ENCODE measurements around the gene SPC25.
"Not testable (repeated sequence)": the region's sequence is repeated elsewhere in the genome, so short reads cannot be mapped to it uniquely, and the experiment has no call there.

SPC25 gene

DNA sequence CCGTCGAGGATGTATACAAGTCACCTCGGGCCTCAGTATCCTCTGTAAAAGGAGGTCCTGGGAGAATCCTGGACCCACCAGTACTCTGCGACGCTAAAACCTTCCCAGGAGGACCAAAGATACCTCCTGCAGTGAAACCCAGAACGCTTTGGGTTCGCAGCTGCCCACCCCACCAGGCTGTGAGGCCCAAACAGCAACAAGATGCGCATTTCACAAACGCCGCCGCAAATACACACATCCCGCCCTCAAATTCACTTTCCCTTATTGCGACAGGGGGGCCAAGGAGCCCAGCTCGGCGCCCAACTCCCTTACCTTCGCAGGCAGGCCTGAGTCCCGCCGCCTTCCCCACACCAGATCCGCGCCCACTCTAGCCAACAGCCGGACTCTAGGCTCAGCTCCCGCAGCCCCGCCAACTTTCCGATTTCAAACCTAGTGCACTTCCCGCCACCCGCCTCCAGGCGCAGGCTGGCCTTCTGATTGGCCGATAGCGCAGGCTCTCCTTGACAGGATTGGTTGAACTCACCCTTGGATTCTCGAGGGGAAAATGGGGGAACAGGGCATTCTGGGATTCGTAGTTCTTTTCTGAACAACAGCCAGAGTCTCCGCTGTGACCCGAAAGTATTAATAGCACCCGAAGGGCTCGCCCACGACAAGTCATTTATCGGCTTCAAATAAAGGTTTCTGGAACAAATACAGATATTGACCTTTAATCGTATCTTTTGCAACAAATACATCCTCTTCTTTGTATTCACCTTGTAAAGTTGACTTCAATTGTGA, at the start of gene SPC25:
Gene SPC25, minus strand, starts transcription at position 425 of the 777 bp plus-strand sequence. CDS start 911 bp downstream, outside the sequence.
- in situ Hi-C loops (cut with HindIII; ENCODE audit: low pct_unique_long_range_greater_than_20kb, low sequenced_read_pairs): no loop called here
- TF ChIP-seq JUND (IDR thresholded peaks at IDR 0.05; ENCODE audit: low read depth): no peak
- DNase-seq (ENCODE audit: low read depth in 1 of 2, low spot score in 1 of 2): peak; percentile 80 to 92

DNA sequence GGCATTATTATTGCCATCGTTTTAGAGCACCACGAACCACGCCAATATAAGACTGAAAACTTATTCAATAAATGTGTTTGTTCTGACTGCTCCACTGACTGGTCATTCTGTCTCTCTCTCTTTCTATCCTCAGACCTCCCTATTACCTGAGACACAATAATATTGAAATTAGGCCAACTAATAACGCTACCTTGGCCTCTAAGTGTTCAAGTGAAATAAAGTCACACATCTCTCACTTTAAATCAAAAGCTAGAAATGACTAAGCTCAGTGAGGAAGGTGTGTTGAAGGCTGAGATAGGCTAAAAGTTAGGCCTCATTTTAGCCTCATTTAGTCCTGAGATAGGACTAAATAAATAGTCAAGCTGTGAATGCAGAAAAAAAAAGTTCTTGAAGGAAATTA, 49.7 kb upstream of the SPC25 start:
- TF ChIP-seq JUND (IDR thresholded peaks at IDR 0.05; ENCODE audit: low read depth): no peak
- in situ Hi-C loops (cut with HindIII; ENCODE audit: low pct_unique_long_range_greater_than_20kb, low sequenced_read_pairs): no loop called here
- no peak for DNase-seq (ENCODE audit: low read depth in 1 of 2, low spot score in 1 of 2)

- no peak for TF ChIP-seq JUND (IDR thresholded peaks at IDR 0.05; ENCODE audit: low read depth)
- DNase-seq (ENCODE audit: low read depth in 1 of 2, low spot score in 1 of 2): no peak
- in situ Hi-C loops (cut with HindIII; ENCODE audit: low pct_unique_long_range_greater_than_20kb, low sequenced_read_pairs): no loop called here
Observed at GRCh38 chr2:168939061-168939460, 48.8 kb upstream of the SPC25 start.

GRCh38 chr2:168935810-168936581, 45.8 kb upstream of the SPC25 start:
- no peak for DNase-seq (ENCODE audit: low read depth in 1 of 2, low spot score in 1 of 2)
- TF ChIP-seq JUND (IDR thresholded peaks at IDR 0.05; ENCODE audit: low read depth): no peak
- in situ Hi-C loops (cut with HindIII; ENCODE audit: low pct_unique_long_range_greater_than_20kb, low sequenced_read_pairs): no loop called here

DNA sequence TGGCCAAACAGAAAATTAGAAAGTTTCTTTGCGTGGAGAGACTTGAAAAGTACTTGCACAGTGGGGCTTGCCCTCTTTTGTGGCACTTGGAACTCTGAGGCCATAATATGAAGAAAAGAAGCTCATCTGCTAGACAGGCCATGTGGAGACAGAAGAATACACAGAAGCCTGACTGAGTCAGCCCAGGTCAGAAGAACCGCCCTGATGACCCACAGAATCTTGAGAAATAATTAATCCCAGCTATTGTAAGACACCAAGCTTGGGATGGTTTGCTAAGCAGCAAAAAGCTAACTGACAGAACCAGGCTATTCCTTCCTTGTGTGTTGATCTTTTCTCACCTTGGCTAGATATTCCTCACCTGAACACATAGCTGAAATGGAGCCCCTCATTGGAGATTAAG, 44.6 kb upstream of the SPC25 start:
- DNase-seq (ENCODE audit: low read depth in 1 of 2, low spot score in 1 of 2): no peak
- in situ Hi-C loops (cut with HindIII; ENCODE audit: low pct_unique_long_range_greater_than_20kb, low sequenced_read_pairs): no loop called here

GRCh38 chr2:168932174-168932573, 41.9 kb upstream of the SPC25 start:
- in situ Hi-C loops (cut with HindIII; ENCODE audit: low pct_unique_long_range_greater_than_20kb, low sequenced_read_pairs): not testable (repeated sequence)

More for the DNA sequence above, 44.6 kb upstream of the SPC25 start:
- no peak for TF ChIP-seq JUND (IDR thresholded peaks at IDR 0.05; ENCODE audit: low read depth)

GRCh38 chr2:168930242-168930641, 40.0 kb upstream of the SPC25 start:
- no peak for TF ChIP-seq JUND (IDR thresholded peaks at IDR 0.05; ENCODE audit: low read depth)
- no peak for DNase-seq (ENCODE audit: low read depth in 1 of 2, low spot score in 1 of 2)
- in situ Hi-C loops (cut with HindIII; ENCODE audit: low pct_unique_long_range_greater_than_20kb, low sequenced_read_pairs): no loop called here

More at GRCh38 chr2:168932174-168932573, 41.9 kb upstream of the SPC25 start:
- DNase-seq (ENCODE audit: low read depth in 1 of 2, low spot score in 1 of 2): not testable (repeated sequence)

DNA sequence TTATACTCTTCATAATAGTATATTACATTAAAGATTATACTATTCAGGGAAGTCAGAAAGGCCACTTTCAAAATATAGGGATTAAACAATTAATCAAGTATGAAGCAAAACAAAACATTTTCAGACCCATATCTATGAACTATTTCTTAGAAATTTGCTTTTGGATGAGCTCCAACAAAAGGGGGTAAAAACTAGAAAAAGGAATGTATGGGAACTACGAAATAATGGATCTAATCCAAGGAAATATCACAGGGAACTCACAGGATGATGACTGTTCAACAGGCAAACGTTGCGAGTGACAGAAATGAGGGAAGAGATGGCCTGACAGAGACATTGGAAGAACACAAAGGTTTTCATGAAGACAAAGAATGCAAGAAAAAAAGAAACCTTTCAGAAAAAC, 38.8 kb upstream of the SPC25 start:
- in situ Hi-C loops (cut with HindIII; ENCODE audit: low pct_unique_long_range_greater_than_20kb, low sequenced_read_pairs): no loop called here
- no peak for TF ChIP-seq JUND (IDR thresholded peaks at IDR 0.05; ENCODE audit: low read depth)
- DNase-seq (ENCODE audit: low read depth in 1 of 2, low spot score in 1 of 2): no peak

DNA sequence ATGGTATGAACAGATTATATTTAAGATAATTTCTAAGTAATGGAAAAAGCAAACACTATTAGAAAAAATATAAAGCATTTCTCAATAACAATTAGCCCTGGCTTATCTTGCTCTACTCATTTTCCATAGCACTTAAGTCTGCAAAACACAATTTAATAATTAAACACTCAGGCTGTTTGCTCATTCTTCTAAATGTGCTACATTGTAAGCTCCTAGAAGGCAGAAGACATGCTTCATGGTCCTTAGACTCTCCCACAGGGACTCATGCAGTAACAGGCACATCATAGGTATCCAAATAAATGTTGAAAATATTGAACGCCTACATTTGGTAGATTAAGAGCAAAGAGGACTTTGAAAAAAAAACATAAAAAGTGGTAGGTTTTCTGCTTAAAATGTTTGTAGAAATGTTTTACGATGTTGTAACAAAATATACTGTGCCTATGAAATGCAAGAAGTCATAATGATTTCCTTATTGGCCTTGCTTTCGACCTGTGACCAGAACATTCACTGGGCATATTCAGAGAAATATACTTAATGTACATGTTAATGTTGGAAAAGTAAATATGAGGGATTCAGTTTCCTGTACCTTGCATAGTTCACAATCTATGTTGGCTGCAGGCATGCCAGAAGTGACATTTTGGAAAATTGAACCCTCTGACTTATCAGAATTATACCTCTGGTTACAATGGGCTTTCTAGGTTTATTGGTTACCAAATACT, 38.0 kb upstream of the SPC25 start:
- in situ Hi-C loops (cut with HindIII; ENCODE audit: low pct_unique_long_range_greater_than_20kb, low sequenced_read_pairs): no loop called here
- no peak for DNase-seq (ENCODE audit: low read depth in 1 of 2, low spot score in 1 of 2)
- no peak for TF ChIP-seq JUND (IDR thresholded peaks at IDR 0.05; ENCODE audit: low read depth)

DNA sequence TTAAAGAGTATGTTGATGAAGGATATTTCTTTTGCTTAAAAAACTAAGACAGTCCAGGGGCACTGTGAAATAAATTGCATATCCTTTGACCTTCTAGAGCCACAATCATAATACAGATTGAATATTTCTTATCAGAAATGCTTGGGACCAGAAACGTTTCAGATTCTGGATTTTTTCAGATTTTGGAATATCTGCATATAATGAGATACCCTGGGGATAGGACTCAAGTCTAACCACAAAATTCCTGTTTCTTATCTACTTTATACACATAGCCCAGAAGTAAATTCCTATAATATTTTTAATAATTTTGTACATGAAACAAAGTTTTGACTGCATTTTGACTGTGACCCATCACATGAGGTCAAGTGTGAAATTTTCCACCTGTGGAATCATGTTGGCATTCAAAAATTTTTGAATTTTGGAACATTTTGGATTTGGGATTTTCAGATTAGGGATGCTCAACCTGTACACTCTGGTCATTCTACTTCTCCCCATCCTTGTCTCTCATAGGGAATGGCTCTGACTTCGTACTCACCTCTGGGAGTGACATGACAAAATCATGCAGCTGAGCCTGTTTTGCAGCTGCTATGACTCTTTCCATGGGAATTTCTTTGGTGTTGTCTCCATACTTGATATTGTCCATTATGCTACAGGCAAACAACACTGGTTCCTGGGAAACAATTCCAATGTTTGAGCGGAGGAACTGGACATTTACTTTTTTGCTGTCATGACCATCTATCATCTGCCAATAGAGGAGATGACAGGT, 36.6 kb upstream of the SPC25 start:
- no peak for TF ChIP-seq JUND (IDR thresholded peaks at IDR 0.05; ENCODE audit: low read depth)

GRCh38 chr2:168920504-168921157, 30.4 kb upstream of the SPC25 start:
- TF ChIP-seq JUND (IDR thresholded peaks at IDR 0.05; ENCODE audit: low read depth): no peak
- in situ Hi-C loops (cut with HindIII; ENCODE audit: low pct_unique_long_range_greater_than_20kb, low sequenced_read_pairs): no loop called here
- DNase-seq (ENCODE audit: low read depth in 1 of 2, low spot score in 1 of 2): peak in 1 of 2 experiments; percentile 45

More for the DNA sequence above, 36.6 kb upstream of the SPC25 start:
- peak in 1 of 2 experiments; percentile 26 for DNase-seq (ENCODE audit: low read depth in 1 of 2, low spot score in 1 of 2)
- in situ Hi-C loops (cut with HindIII; ENCODE audit: low pct_unique_long_range_greater_than_20kb, low sequenced_read_pairs): no loop called here

- in situ Hi-C loops (cut with HindIII; ENCODE audit: low pct_unique_long_range_greater_than_20kb, low sequenced_read_pairs): no loop called here
- no peak for TF ChIP-seq JUND (IDR thresholded peaks at IDR 0.05; ENCODE audit: low read depth)
Observed at GRCh38 chr2:168916331-168916675, 26.1 kb upstream of the SPC25 start.

More at GRCh38 chr2:168916331-168916675, 26.1 kb upstream of the SPC25 start:
- no peak for DNase-seq (ENCODE audit: low read depth in 1 of 2, low spot score in 1 of 2)

Measured in T47D (cell line).